ENCODE results near the gene TGM3.
A peak's percentile ranks its signal among the peaks of the same experiment; 100 is the strongest.

Gene TGM3

DNA sequence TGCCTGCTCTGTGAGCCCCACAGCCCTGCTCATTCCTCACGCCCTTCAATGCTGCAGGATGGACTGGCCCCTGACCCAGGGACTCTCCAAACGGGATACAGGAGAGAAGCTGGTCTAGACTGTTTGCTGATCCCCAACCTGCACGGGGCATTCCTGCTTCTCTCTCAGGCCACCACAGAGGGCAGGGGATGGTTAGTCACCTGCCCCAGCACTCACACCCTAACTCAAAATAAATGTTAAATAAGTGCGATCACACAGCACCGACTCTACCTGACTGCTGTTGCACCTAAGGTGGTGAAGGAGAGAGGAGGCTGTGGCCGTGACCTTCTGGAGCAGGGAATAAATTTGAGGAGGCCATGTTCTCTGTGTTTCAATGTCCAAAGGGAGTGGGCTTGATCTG, 45.0 kb downstream of the TGM3 start:
- no peak for DNase-seq

DNA sequence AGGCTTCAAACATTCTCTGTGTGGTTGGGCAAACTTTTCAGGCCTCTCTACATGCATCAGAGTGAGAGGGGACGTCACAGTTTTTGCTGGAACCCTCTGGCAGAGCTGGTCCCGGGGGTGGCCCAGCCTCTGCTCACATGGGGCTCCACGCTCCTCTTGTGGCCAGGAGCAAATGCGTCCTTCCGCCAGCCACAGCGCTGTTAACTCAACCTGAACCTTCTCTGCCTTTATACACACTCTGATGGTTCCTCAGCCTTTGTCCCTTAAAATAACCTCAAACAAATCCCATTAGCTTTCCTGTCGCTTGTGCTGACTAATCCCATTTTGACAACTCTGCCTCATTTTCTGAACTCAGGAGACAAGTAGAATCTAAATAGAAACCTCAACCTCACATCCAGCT, 45.5 kb downstream of the TGM3 start:
- DNase-seq, result no peak

DNA sequence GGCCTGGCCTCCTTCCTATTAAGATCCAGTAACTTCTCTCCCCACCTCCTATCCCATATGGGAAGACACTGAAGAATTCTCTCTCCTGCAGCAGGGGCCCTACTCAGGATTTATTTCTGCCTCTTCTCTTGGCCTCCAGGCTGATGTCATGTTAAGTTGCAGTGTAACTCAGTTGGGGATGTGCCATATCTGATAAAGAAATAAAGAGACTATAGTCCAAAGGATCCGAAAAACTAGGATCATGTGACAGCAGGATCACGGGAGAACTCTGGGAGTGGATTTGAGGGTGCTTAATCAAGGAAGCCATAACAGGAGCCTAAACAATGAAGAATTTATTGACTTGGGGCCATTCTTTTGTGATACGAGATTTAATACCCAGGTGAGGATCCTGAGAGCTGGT, 46.4 kb downstream of the TGM3 start:
- DNase-seq, result no peak

DNA sequence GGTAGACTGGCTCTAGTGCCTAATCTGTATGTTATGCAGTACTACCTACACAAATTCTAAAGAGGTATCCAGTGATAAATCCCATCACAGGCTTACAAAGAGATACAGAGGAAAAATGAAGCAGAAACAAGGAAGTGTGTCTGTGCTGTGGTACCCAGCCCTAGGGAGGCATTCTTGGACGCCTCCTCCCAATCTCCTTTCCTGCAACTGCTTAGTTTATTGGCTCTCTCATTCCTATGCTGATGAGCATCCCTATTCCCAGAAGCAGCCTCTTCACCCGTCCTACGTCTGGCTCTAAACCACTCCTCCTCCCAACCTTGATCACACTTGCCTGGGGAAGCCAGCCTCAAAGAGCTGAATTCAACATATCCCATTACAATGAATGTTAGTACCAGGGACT, 50.4 kb downstream of the TGM3 start:
- DNase-seq, result no peak

DNA sequence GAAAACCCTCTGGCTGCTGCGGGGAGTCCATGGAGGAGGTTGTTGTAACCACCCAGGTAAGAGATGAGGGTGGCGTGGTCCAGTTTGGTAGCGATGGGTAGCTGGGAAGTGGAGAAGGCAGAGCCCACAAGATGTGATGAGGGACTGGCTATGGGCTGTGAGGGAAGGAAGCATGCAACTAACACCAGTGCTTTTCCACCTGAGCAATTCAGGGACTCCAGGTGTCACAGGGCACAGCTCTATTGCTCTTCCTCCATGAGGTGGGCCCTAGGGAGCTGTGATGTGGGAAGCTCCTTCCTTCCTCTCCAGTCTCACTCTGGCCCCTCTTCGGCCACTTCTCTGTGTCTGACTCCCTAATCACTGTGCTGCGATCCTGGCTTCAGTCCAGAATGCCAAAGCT, 52.5 kb downstream of the TGM3 start:
- no peak for DNase-seq

DNA sequence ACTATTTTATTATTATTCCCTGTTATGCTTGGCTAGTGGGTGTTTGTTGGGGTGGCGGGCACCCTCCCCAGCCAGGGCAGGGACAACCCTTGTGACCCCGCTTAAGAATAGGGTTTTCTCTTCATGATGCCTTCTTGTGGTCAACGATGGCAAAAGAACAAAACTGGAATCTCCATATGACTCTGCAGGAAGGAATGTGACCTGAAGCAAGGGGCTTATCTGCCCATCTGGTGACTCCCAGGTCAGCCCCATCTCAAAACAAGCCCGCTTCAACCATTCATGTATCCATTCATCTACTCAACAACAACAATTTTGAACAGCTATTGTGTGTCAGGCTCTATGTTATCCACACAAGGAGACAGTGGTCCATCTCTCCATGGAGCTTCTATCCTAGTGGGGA, 54.0 kb downstream of the TGM3 start:
- DNase-seq, result no peak

DNA sequence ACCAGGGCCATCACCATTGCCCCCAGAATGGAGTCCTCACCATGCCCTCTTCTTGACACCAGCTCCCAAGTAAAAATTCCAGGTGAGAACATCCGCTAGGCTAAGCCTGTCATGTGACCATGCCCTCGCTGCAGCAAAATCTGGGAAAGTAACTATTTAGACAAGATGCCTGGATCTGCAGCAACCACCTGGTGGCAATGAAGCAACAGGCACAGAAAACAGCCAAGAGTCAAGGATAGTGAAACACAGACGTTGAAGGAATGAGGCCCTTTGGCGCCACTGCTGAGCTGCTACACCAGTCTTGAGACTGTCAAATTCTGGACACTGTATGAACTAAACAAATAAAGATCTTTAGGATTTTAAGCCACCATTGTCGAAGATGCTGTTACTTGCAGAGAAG, 54.8 kb downstream of the TGM3 start:
- no peak for DNase-seq

DNA sequence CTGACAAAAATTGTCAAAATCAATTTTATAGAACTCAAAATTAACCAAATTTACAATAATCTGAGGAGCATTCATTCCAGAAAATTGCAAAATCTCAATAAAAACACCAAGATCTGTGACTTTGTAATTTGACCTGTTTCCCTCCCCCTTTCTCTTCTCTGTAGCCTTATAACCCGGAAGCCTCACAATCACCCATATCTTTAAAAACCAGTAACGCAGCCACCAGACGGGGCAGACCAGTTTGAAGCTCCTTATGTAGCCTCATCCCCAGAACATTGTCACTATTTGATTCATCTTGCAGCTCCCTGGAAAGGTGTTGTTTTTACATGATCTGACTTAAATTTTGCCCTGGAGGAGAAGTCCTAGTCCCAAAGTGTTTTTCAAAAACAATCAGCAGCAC, 57.4 kb downstream of the TGM3 start:
- DNase-seq, result no peak

DNA sequence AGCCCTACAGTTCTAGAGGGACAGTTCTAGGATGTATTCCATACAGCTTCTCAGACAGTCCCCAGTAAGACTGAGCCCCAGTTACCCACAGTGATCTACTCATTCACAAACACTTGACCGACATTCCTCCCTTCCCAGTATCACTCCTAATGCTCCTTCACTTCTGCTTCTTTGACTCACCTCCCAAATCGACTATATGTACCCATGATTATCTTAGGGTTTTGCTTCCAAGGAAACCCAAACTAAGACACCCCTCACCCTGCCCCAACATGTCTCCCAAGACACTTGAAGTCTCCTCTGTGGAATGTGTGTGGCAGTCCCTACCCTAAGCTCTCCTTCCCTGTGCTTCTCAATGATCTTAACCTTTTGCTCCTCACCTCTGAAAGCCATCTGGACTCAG, 61.3 kb downstream of the TGM3 start:
- DNase-seq, result no peak

DNA sequence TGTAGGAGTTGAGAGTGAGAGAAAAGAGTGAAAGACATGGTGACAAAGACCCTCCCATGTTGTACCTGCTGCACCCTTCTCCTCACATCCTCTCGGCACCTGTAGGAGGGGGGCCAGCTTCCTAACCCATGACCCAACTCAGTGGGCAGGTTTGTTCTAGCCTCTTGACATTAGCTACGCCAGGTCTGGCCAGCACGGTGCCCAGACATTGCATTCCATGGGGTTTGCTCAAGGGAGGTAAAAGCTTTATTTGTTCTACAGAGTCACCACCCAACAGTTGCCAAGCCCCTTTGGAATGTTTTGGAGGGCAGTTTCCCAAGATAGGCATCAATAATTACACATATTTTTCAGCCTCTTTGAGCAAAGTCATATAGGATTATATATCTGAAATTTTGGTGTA, 62.2 kb downstream of the TGM3 start:
- no peak for DNase-seq

DNA sequence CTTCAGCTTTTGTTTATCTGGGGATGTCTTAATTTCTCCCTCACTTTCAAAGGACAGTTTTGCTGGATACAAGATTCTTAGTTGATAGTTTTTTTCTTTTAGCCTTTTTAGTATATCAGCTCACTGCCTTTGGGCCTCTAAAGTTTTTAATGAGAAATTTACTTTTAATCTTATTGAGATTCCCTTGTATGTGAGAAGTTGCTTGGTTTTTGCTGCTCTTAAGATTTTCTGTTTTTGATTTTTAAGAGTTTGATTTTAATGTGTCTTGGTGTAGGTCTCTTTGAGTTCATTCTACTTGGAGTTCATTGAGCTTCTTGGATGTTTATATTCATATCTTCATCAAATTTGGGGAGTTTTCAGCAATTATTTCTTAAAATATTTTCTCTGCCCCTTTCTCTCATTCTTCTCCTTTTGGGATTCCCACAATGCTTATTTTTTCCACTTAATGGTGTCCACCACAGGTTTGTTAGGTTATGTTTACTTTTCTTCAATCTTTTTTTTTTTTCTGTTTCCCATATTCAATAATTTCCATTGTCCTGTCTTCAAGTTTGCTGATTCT, 65.3 kb downstream of the TGM3 start:
- DNase-seq, result no peak

DNA sequence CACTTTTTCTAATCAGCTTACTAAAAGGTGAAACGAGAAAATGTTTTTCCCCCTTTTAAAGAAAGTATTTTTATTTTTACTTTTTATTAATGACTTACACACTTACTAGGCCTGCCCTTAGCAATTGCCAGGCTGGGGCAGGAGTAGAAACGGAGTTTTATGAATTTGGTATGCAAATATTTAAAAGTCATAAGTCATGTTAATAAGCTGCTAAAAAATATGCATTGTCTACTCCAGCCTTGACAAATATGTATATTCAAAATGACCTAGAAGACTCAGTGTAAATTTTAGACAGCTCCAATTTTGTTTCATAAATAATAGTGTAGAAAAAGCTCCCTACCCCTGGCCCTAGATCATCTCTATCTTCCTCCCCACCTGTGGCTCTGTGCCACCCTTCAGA, 67.4 kb downstream of the TGM3 start:
- no peak for DNase-seq

DNA sequence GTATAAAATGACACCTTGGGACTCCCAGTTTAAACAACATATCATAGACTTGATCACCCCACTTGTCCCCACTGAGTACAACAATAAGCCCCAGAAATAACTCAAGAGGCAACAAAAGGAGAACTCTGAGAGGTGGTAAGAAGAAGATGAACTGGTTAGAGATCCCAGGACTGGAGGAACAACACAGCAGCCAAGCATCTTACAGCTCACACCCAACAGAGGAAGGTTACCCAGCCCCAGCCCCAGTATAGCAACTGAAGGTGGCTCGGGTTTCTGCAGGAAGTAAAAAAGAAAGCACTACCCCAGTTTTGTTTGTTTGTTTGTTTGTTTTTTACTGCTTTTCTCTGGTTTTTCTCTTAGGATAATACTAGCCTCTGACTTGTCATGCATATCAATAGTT, 67.8 kb downstream of the TGM3 start:
- DNase-seq, result no peak

DNA sequence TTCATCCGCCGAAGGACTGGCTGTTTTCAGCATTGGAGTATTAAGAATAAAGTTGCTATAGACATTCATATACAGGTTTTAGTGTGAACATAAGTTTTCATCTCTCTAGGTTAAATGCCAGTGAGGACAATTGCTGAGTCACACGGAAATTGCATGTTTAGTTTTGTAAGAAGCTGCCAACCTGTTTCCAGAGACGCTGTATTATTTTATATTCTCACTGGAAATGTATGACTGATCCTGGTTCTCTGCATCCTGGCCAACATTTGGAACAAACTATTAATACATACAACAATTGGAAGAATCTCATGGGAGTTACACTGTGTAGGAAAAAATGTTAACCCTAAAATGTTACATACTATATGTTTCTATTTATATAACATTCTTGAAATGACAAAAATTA, 68.2 kb downstream of the TGM3 start:
- DNase-seq, result no peak

DNA sequence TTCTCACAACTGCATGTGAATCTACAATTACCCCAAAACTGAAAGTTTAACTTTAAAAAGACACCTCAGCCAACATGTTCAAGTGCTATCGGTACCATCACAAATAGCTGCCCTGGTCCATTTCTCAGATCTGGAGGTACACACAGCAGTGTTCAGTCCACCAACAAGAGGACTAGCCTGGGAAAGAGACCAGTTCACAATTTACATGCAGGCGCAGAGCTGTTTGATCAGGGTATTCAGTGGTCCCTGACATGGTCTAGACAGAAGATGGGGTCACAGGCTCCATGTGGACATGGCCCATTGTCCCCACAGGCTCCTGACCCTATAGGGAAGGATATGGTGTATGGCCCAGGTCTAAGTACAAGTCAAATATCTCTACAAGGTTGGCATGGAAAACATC, 69.3 kb downstream of the TGM3 start:
- DNase-seq, result no peak

DNA sequence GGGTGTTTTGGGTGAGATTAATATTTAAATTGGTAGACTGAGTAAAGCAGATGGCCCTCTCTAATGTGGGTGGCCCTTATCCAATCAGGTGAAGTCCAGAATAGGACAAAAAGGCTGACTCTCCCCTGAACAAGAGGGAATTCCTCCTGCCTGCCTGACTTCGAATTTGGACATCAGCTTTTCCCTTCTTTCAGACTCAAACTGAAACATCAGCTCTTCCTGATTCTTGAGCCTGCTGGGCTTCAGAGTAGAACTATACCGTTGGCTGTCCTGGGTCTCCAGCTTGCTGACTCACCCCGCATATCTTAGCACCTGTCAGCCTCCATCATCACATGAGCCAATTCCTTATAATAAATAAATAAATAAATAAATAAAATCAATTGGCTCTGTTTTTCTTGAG, 69.9 kb downstream of the TGM3 start:
- no peak for DNase-seq

DNA sequence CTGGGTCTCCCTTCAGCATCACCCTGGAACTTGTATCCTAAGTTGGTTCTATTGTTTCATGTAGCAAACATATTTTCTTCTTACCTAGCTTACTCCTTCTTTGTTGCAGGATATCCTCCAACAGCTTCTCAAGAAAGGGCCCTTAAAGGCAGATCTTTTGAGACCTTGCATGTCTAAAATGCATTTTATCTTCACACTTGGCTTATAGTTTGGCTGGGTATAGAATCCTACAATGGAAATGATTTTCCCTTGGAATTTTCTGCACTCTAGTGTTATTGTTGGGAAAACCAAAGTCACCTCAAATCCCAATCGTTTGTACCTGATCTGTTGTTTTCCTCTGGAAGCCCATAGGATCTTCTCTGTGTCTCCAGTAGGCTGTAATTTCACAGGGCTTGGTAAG, 72.8 kb downstream of the TGM3 start:
- no peak for DNase-seq

DNA sequence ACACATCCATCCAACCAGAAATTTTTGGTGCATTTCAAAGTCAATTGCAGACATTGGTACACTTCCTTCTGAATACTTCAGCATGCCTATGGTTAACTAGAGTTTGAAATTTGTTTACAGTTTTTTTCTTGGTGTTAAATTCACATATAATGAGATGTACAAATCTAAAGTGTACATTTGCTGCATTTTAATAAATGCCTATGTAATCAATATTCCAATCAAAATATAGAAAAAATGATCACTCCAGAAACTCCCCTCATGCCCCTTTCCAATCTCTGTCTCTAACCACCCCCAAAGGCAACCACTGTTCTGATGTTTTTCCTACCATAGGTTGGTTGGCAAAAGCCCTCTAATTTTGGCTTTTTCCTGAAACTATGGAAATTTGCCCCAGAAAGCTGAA, 77.3 kb downstream of the TGM3 start:
- DNase-seq, result no peak

DNA sequence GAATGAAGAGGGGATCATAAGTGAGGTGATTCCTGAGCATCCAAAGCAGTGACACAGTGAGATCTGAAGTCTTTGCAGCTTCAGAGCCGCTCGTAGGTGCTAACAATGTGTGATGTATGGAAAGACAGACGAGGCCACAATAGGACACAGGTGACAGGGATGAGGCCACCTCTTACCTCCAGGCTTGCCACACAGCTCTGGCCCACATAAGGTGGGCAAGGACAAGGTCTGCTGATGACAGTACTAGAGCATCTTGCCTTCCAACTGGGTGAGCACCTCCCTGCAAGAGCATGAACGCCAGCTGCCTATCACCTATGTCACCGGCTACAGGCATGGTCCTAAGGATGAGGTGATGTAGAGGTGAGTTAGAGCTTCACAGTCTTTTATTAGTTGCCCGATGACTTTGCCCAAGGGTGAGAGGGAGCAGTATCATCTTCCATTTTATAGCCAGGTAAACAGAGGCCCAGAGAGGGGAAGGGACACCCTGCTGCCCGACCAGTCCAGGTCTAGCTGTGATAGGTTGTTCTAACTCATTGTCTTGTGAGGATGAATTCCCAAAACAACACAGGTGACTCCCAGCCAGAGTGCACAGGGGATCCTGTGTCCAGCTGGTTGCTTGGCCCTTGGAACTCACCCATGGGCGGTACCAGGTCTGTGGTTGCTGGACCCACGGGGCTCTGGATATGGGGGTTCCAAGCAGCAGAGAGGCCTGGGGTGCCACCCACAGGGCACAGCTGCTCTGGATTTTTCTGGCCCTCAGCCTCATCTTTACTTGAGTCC, 78.7 kb downstream of the TGM3 start:
- no peak for DNase-seq

DNA sequence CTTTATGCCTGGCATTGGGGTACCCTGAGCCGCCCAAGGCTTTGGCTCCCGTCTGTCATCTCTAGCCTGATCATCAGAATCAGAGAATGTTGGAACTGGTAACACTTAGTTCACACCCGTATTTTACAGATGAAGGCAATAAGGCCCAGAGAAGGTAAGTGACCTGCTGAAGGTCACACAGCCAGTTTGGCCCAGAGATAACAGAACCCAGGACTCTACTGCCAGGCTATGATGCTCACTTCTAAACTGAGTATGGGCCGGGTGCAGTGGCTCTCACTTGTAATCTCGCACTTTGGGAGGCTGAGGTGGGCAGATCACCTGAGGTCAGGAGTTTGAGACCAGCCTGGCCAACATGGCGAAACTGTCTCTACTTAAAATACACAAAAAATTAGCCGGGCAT, 83.1 kb downstream of the TGM3 start:
- DNase-seq, result no peak

DNA sequence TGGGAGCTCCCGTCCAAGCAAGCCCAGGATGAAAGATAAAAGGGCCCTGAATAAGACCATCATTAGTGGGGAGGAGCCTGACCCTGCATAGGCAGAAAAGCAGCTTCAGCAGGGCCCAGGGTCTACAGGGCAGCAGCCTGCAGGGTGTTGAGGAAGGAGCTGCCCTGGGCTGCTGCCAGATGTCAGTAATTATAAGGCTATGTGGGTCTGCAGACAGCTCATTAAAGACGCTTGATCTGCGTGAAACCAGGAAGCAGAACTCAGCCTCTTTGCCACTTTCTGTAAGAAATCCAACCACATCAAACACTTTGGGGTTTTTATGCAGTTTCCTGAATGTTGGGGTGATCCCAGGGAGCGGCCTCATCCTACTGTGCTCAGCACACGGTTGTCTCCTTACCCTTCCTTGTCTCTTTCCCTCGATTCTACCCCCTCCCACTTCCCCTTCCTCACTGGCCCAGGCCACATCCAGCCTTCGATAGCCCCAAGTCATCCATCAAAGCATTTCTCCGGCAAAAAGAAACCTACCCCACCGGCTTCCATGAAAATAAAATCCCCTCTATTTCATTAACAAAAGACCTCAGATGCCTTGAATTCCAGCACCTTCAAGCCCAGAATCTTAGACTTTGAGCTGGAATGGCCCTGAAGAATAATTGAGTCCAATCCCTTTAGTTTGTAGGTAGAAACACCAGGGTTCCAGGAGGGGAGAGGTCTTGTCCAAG, 83.9 kb downstream of the TGM3 start:
- peak; percentile 17 for DNase-seq

DNA sequence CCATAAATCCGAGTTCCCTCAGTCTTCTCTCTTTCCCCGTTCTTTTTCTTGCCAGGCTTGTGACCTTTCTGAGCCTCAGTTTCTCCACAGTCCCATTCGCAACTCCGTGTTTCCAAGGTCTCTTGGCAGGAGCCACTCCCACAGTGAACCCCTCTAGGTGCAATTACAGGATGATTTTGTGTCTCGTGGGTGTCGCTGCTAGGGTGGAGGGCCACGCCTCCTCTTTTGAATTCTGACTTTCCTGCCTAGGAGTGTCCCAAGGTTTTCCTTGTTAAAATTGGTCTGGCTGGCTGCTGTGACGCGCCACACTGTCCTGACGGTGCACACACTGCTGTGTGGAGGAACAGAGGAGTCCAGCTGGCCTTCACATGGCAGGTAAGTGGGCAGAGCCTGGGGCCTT, 84.8 kb downstream of the TGM3 start, which contains the start of gene TGM6:
TGM6 (plus strand) TSS at position 301 of the 400 bp plus-strand sequence; CDS start at position 369, 68 bp downstream.
- no peak for DNase-seq

DNA sequence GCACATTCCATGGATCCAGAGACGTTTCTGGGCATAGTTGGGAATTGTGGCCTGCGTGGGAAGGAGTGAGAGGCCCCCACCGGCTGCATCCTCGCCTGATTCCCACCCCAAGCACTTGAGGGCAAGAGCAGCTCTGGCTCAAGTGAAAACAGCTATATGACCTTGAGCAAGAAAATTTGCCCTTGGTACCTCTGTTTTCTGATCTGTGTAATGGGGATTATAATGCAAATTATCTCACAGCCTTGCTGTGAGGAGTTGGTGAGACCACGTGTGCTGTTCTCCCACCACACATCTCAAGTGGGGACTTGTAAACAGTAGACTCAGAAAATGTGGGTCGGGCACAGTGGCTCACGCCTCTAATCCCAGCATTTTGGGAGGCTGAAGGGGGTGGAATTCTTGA, 85.5 kb downstream of the TGM3 start:
- DNase-seq, result no peak

DNA sequence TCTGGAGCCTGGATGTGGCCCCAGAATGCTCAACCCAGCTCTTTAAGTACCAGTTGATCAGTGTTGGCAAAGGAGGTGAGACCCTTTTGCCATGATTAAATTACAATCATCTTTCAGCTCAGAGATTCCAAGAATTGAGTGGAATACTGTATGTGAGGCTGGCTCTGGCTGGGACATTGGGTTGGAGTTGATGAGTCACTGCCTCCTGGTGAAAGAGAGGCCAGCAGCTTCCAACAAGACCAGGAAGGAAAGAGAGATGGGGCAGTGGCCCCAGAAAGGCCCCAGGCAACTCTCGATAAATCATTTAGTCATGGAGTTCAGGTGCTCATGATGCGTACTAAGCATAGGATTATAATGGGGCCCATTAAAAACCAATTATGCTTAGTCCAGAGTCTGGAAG, 87.0 kb downstream of the TGM3 start:
- DNase-seq, result no peak

Measured in activated CD4-positive, alpha-beta T cell treated with anti-CD3 and anti-CD28 coated beads for 48 hours (primary cell).